Liver (tissue), 3 donors: Measurements from ENCODE around the gene EDNRA.

Experiments used
- ATF3 ChIP-seq: IDR thresholded peaks from 2 replicates; pipeline ENCODE4 v1.6.1; 2016; ENCODE audit warnings: antibody characterized with exemption
- CTCF ChIP-seq: fragments of 150-350 bp; IDR thresholded peaks from 2 replicates; pipeline ENCODE4 v1.5.1; 2017; ENCODE audit warnings: improper control_type of control experiment, low read depth, low read length; ENCODE audit not compliant: missing input control
- EGR1 ChIP-seq, 2 donors: IDR thresholded peaks; 2 replicates each; pipeline ENCODE4 v1.6.1; 2016 to 2018; ENCODE audit warnings: antibody characterized with exemption in 2 of 2, low read depth in 2 of 2
- FOXA1 ChIP-seq: IDR thresholded peaks from 2 replicates; pipeline ENCODE4 v1.6.1; 2016; ENCODE audit warnings: antibody characterized with exemption
- GABPA ChIP-seq, 2 donors: IDR thresholded peaks in 1 of 2; conservative IDR thresholded peaks in 1 of 2; 2 replicates each; pipeline ENCODE4 v1.6.1; 2016; ENCODE audit warnings: antibody characterized with exemption in 2 of 2, mild to moderate bottlenecking in 1 of 2, moderate library complexity in 1 of 2
- HNF4G ChIP-seq: IDR thresholded peaks from 2 replicates; pipeline ENCODE4 v1.6.1; 2016; ENCODE audit warnings: antibody characterized with exemption
- JUND ChIP-seq, 2 donors: IDR thresholded peaks; 2 replicates each; pipeline ENCODE4 v1.6.1; 2016; ENCODE audit warnings: antibody characterized with exemption in 2 of 2
- MAX ChIP-seq: IDR thresholded peaks from 2 replicates; pipeline ENCODE4 v1.6.1; 2016; ENCODE audit warnings: antibody characterized with exemption
- RAD21 ChIP-seq, 2 donors: IDR thresholded peaks; 2 replicates each; pipeline ENCODE4 v1.6.1; 2016; ENCODE audit warnings: antibody characterized with exemption in 2 of 2, mild to moderate bottlenecking in 2 of 2
- REST ChIP-seq: IDR thresholded peaks from 2 replicates; pipeline ENCODE4 v1.6.1; 2016; ENCODE audit warnings: antibody characterized with exemption, mild to moderate bottlenecking
- TAF1 ChIP-seq: conservative IDR thresholded peaks from 2 replicates; pipeline ENCODE4 v1.6.1; 2016; ENCODE audit warnings: antibody characterized with exemption, mild to moderate bottlenecking
- YY1 ChIP-seq: IDR thresholded peaks from 2 replicates; pipeline ENCODE4 v1.6.1; 2016; ENCODE audit warnings: antibody characterized with exemption, mild to moderate bottlenecking
- ZBTB33 ChIP-seq: IDR thresholded peaks from 2 replicates; pipeline ENCODE4 v1.6.1; 2016; ENCODE audit warnings: antibody characterized with exemption
- donor health status: healthy.
- donor health status: healthy.

- TF ChIP-seq JUND (IDR thresholded peaks at IDR 0.05) = no peak
- TF ChIP-seq CTCF = no peak
- no peak for TF ChIP-seq RAD21 (IDR thresholded peaks at IDR 0.05)
- no peak for TF ChIP-seq REST
- TF ChIP-seq EGR1 (IDR thresholded peaks at IDR 0.05; ENCODE audit: low read depth in 2 of 2) = no peak
- TF ChIP-seq ZBTB33 = no peak
- TF ChIP-seq GABPA (IDR thresholded peaks at IDR 0.05 in 1 of 2, conservative IDR thresholded peaks at IDR 0.05 in 1 of 2) = no peak
- no peak for TF ChIP-seq HNF4G
- no peak for TF ChIP-seq ATF3
- TF ChIP-seq TAF1 = no peak
- no peak for TF ChIP-seq YY1
- TF ChIP-seq FOXA1 = no peak
- no peak for TF ChIP-seq MAX
Observed at GRCh38 chr4:147493307-147493706, 12.4 kb downstream of the EDNRA start.
